HepG2 (cell line): Measurements from ENCODE around the gene LRRC27. TPM values are rescaled to one million over a fixed set of nuclear protein-coding genes. Genes with fewer than 3 reads are reported as not detected.
A peak's percentile ranks its signal among the peaks of the same experiment; 100 is the strongest.

Experiments used
- ATAC-seq: fragments of 200-7000 bp; cut with Tn5 transposase; 3 replicates; pipeline ENCODE4 v1.9.1; 2020; ENCODE audit warnings: mild to moderate bottlenecking, moderate library complexity
- BruUV-seq: library from RNA; stranded (reverse); fragments of 400-500 nt; replicated peaks from 2 replicates; lab custom pipeline; 2021; lab: Mats Ljungman, UMichigan
- CTCF ChIA-PET: fragments of 300-600 bp; formaldehyde crosslinking; extraction: SDS; loops from one replicate; lab custom pipeline; 2021; ENCODE audit warnings: low total read pairs, inconsistent platforms, low intra/inter-chr PET ratio; lab: Yijun Ruan, JAX
- POLR2A ChIA-PET: fragments of 350-600 bp; sonication (Branson Sonifier 250); formaldehyde crosslinking; loops from one replicate; lab custom pipeline; 2020; ENCODE audit warnings: antibody characterized with exemption, inconsistent platforms; lab: Yijun Ruan, JAX
- DNase-seq: peaks from one replicate; pipeline ENCODE4 v3.0.0-alpha.2; 2015; ENCODE audit warnings: low spot score
- FAIRE-seq: peaks from 3 replicates; lab custom pipeline; 2011; peaks lifted over from hg19 to GRCh38; lab: Jason Lieb, UNC
- H2AFZ ChIP-seq: one replicate; pipeline ENCODE4 v1.6.1; 2011; ENCODE audit warnings: low read length, inconsistent platforms
- H3K27ac ChIP-seq: fragments of 300-600 bp; 3 replicates; pipeline ENCODE4 v1.8.0; 2011; ENCODE audit warnings: mixed run types, mild to moderate bottlenecking, mixed read lengths, low read length, inconsistent platforms; ENCODE audit not compliant: insufficient read depth; ENCODE audit errors: extremely low read length
- H3K27me3 ChIP-seq, 2 experiments: fragments of 200-600 bp in 1 of 2; 2 replicates in 1 of 2; 3 replicates in 1 of 2; pipeline versions ENCODE4 v1.6.0 to v1.8.0; 2011; ENCODE audit warnings: low read length in 2 of 2, mild to moderate bottlenecking in 2 of 2, moderate library complexity in 2 of 2, inconsistent platforms in 1 of 2; ENCODE audit not compliant: insufficient read depth in 2 of 2, control insufficient read depth in 1 of 2
- H3K36me3 ChIP-seq, 2 experiments: fragments of 200-600 bp in 1 of 2; replicated peaks in 1 of 2; 2 replicates in 1 of 2; 3 replicates in 1 of 2; pipeline versions ENCODE4 v1.5.1 to v1.8.0; 2011; ENCODE audit warnings: low read length in 2 of 2, inconsistent platforms in 1 of 2; ENCODE audit not compliant: insufficient read depth in 2 of 2, control insufficient read depth in 1 of 2
- H3K4me1 ChIP-seq: 2 replicates; pipeline ENCODE4 v1.5.1; 2012; ENCODE audit warnings: low read length, inconsistent platforms; ENCODE audit not compliant: insufficient read depth
- H3K4me2 ChIP-seq: 2 replicates; pipeline ENCODE4 v1.6.0; 2011; ENCODE audit warnings: low read depth, low read length, inconsistent platforms
- H3K4me3 ChIP-seq, 3 experiments: fragments of 200-600 bp in 1 of 3; sonication (generic), shearing (Covaris generic) in 1 of 3; replicated peaks in 1 of 3; 2 replicates each; pipeline ENCODE4 v1.5.1; 2011 to 2016; ENCODE audit warnings: low read length in 3 of 3, inconsistent platforms in 2 of 3, low read depth in 2 of 3, mild to moderate bottlenecking in 2 of 3, control low read depth in 1 of 3, mixed read lengths in 1 of 3; ENCODE audit not compliant: insufficient read depth in 1 of 3
- H3K79me2 ChIP-seq: one replicate; pipeline ENCODE4 v1.6.1; 2011; ENCODE audit warnings: low read length, inconsistent platforms; ENCODE audit not compliant: insufficient read depth
- H3K9ac ChIP-seq: 2 replicates; pipeline ENCODE4 v1.6.0; 2011; ENCODE audit warnings: mild to moderate bottlenecking, low read depth, low read length, inconsistent platforms; ENCODE audit not compliant: insufficient read depth
- H3K9me3 ChIP-seq: 2 replicates; pipeline ENCODE4 v1.5.1; 2012; ENCODE audit warnings: mild to moderate bottlenecking, low read length
- H4K20me1 ChIP-seq: 2 replicates; pipeline ENCODE4 v1.6.0; 2011; ENCODE audit warnings: inconsistent platforms, mild to moderate bottlenecking, low read length, moderate library complexity; ENCODE audit not compliant: insufficient read depth
- HOXA5 ChIP-seq: sonication (generic); formaldehyde crosslinking; IDR thresholded peaks from 2 replicates; pipeline ENCODE4 v1.4.0; 2020; ENCODE audit warnings: missing genetic modification reagents
- KAT8 ChIP-seq: IDR thresholded peaks from 2 replicates; pipeline ENCODE4 v1.6.1; 2016; ENCODE audit warnings: missing genetic modification reagents, missing compliant biosample characterization
- MED13 ChIP-seq: sonication (generic); formaldehyde crosslinking; IDR thresholded peaks from 2 replicates; pipeline ENCODE4 v1.5.0; 2020; ENCODE audit warnings: missing genetic modification reagents
- NFE2L1 ChIP-seq: sonication (generic); formaldehyde crosslinking; IDR thresholded peaks from 2 replicates; pipeline ENCODE4 v1.4.0; 2020; ENCODE audit warnings: missing genetic modification reagents, mild to moderate bottlenecking, borderline replicate concordance
- NFKB2 ChIP-seq: sonication (generic); formaldehyde crosslinking; IDR thresholded peaks from 2 replicates; pipeline ENCODE4 v1.4.0; 2020; ENCODE audit warnings: missing genetic modification reagents, borderline replicate concordance
- PHF20 ChIP-seq: sonication (generic); formaldehyde crosslinking; IDR thresholded peaks from 2 replicates; pipeline ENCODE4 v1.5.0; 2020; ENCODE audit warnings: mild to moderate bottlenecking, missing genetic modification reagents
- POLR2AphosphoS2 ChIP-seq: IDR thresholded peaks from 2 replicates; pipeline ENCODE4 v1.6.1; 2011; ENCODE audit warnings: low read depth, low read length, improper control_type of control experiment
- SNAPC2 ChIP-seq: sonication (generic); formaldehyde crosslinking; IDR thresholded peaks from 2 replicates; pipeline ENCODE4 v1.8.1; 2022; ENCODE audit warnings: mild to moderate bottlenecking, missing genetic modification reagents
- ZFP36 ChIP-seq: fragments of 150-350 bp; IDR thresholded peaks from 2 replicates; pipeline ENCODE4 v1.6.1; 2018; ENCODE audit warnings: borderline replicate concordance, low read length, low read depth; ENCODE audit not compliant: partially characterized antibody
- ZNF788 ChIP-seq: sonication (generic); formaldehyde crosslinking; IDR thresholded peaks from 2 replicates; pipeline ENCODE4 v1.5.0; 2020; ENCODE audit warnings: mild to moderate bottlenecking, missing genetic modification reagents, borderline replicate concordance
- WGBS: methylation state at CpG from one replicate; pipeline ENCODE4 v1.1.6; 2017; ENCODE audit warnings: low lambda C conversion rate; 5-methylcytosine and 5-hydroxymethylcytosine counted together
- in situ Hi-C: cut with HindIII; loops from 2 replicates; pipeline ENCODE4 v1.10.0; 2017; ENCODE audit warnings: low pct_unique_long_range_greater_than_20kb; ENCODE audit not compliant: extremely low pct_ligation_motif_present
- intact Hi-C: fragments of 100-400 bp; cut with micrococcal nuclease; formaldehyde crosslinking; loops from one replicate; pipeline ENCODE4 v1.10.0; 2022; ENCODE audit not compliant: unreplicated experiment
- polyA plus RNA-seq, 8 experiments: library from polyadenylated mRNA; depleted of rRNA in 3 of 8; stranded (reverse) in 7 of 8; unstranded in 1 of 8; fragments of >200 nt; fragmentation: Illumina TruSeq in 4 of 8; extraction: Trizol in 4 of 8; gene quantifications; 2 replicates each; pipeline versions ENCODE4 v1.2.1 to v1.2.3, GENCODE V29; 2011 to 2016; ENCODE audit warnings: low read depth in 4 of 8, missing spikeins in 1 of 8, mixed read lengths in 1 of 8; ENCODE audit not compliant: insufficient read depth in 1 of 8
- total RNA-seq, 5 experiments: library from RNA; depleted of rRNA; stranded (reverse); fragments of >200 nt; fragmentation: Illumina TruSeq; extraction: Trizol; gene quantifications; 2 replicates each; pipeline ENCODE4 v1.2.3, GENCODE V29; 2016; ENCODE audit warnings: low read depth in 1 of 5
- TF ChIP-seq, protein P1 (sequence below): IDR thresholded peaks from 2 replicates; pipeline ENCODE4 v1.6.1; 2016; ENCODE audit warnings: low read depth, control low read depth
- TF ChIP-seq, protein P2 (sequence below): sonication (generic); formaldehyde crosslinking; IDR thresholded peaks from 2 replicates; pipeline ENCODE4 v1.4.0; 2020; ENCODE audit warnings: missing genetic modification reagents, borderline replicate concordance

The LRRC27 gene
- total and polyA plus RNA-seq, 2 of the 13 experiments (the other 11 are each of a cell fraction or from before 2014, with no cell fraction given) = 4.2 to 4.6 TPM

DNA sequence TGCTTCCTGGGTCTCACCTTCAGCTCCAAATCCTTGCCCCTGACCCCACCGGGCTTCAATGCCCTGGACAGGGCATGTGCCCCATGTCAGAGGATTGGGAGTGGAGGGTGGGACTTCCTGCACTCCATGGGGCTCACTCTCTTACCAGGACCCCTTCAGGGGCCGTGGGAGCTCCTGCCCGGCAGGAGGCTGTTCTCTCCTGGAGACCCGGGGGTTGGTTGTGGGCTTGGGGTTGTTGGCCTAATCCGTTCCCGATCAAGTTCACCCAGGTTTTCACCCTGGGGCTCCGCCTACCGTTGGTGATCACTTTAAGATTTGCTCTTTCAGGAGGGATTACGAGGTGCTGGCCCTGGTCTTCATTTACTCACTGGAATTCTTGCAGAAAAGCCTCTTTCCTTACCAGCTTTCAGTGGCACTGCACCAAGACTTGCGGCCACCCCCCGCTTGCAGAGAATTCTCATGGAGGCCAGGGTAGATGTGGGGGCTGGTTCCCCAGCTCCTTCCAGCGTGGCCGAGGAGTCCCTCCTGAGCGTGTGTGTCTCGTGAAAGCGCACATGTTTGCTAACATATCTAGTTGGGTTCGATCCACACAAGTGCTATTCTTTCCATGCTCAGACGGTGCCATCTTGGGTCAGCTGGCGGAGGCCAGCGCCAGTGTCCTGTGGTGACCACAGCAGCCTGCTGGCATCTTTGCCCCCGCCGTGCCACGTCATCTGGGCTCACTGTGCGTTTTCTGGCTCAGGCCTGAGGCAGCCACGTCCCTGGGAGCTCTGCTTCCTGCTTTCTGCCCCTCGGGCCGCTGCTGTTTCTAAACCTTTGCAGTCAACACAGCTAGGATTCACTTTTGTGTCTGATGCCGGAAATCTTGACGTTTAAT lies 80.6 kb downstream of the LRRC27 start:
- intact Hi-C loops (no loop called here), in situ Hi-C loops (no loop called here)
- Histone ChIP-seq H3K36me3 (no peaks in the 10 kb centered on the region), H3K4me1 (peaks cover 36% of the 10 kb centered on the region), H3K9me3 (no peaks in the 10 kb centered on the region), H4K20me1 (no peaks in the 10 kb centered on the region), H3K79me2 (no peaks in the 10 kb centered on the region), H3K27ac (no peak overlapping the region), H3K27me3 (no peaks in the 10 kb centered on the region), H3K4me2 (no peak overlapping the region), H2AFZ (no peak overlapping the region), H3K4me3 (0 out of 6 replicates have a peak overlapping the region, but pooled peaks of 1 of the 3 experiments have one; percentile 3), H3K9ac (no peak overlapping the region)
- CTCF ChIA-PET = no interaction called here
- ATAC-seq = no peak
- no peak for TF ChIP-seq ZFP36
- no peak for TF ChIP-seq PHF20 (CRISPR knock-in tag)
- TF ChIP-seq SNAPC2 (CRISPR knock-in tag) = no peak
- TF ChIP-seq ZNF788 (CRISPR knock-in tag) = no peak
- TF ChIP-seq, protein P1, sequence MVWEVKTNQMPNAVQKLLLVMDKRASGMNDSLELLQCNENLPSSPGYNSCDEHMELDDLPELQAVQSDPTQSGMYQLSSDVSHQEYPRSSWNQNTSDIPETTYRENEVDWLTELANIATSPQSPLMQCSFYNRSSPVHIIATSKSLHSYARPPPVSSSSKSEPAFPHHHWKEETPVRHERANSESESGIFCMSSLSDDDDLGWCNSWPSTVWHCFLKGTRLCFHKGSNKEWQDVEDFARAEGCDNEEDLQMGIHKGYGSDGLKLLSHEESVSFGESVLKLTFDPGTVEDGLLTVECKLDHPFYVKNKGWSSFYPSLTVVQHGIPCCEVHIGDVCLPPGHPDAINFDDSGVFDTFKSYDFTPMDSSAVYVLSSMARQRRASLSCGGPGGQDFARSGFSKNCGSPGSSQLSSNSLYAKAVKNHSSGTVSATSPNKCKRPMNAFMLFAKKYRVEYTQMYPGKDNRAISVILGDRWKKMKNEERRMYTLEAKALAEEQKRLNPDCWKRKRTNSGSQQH (CRISPR knock-in tag) = no peak
- TF ChIP-seq NFE2L1 (CRISPR knock-in tag) = no peak
- no peak for TF ChIP-seq POLR2AphosphoS2
- TF ChIP-seq NFKB2 (CRISPR knock-in tag) = no peak
- TF ChIP-seq MED13 = no peak
- TF ChIP-seq KAT8 (CRISPR knock-in tag) = no peak
- no peak for TF ChIP-seq HOXA5
- TF ChIP-seq, protein P2, sequence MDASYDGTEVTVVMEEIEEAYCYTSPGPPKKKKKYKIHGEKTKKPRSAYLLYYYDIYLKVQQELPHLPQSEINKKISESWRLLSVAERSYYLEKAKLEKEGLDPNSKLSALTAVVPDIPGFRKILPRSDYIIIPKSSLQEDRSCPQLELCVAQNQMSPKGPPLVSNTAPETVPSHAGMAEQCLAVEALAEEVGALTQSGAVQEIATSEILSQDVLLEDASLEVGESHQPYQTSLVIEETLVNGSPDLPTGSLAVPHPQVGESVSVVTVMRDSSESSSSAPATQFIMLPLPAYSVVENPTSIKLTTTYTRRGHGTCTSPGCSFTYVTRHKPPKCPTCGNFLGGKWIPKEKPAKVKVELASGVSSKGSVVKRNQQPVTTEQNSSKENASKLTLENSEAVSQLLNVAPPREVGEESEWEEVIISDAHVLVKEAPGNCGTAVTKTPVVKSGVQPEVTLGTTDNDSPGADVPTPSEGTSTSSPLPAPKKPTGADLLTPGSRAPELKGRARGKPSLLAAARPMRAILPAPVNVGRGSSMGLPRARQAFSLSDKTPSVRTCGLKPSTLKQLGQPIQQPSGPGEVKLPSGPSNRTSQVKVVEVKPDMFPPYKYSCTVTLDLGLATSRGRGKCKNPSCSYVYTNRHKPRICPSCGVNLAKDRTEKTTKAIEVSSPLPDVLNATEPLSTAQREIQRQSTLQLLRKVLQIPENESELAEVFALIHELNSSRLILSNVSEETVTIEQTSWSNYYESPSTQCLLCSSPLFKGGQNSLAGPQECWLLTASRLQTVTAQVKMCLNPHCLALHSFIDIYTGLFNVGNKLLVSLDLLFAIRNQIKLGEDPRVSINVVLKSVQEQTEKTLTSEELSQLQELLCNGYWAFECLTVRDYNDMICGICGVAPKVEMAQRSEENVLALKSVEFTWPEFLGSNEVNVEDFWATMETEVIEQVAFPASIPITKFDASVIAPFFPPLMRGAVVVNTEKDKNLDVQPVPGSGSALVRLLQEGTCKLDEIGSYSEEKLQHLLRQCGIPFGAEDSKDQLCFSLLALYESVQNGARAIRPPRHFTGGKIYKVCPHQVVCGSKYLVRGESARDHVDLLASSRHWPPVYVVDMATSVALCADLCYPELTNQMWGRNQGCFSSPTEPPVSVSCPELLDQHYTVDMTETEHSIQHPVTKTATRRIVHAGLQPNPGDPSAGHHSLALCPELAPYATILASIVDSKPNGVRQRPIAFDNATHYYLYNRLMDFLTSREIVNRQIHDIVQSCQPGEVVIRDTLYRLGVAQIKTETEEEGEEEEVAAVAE (CRISPR knock-in tag) = no peak
- WGBS = 86% methylated on average over 26 of the region's 29 CpGs
- BruUV-seq = no TSS peak
- POLR2A ChIA-PET = interaction anchor here (2.3 kb wide), 1 partner anchor 9 kb away, joined by 6 read pairs; no protein-coding TSS in a partner anchor
- no peak for FAIRE-seq
- no peak for DNase-seq
